Adrenal gland (tissue), 12 donors: ENCODE measurements around the gene TWIST2. TPM values are rescaled to one million over a fixed set of nuclear protein-coding genes. Genes with fewer than 3 reads are reported as not detected.

Experiments used
- DNase-seq, 7 donors: peaks; one replicate each; pipeline ENCODE4 v3.0.0-alpha.2; 2019 to 2020
- H3K27ac ChIP-seq, 5 donors: fragments of 200-600 bp; sonication (generic) in 4 of 5; 1 replicate in 3 of 5; 2 replicates in 2 of 5; pipeline versions ENCODE4 v1.5.1 to v1.8.0; 2016 to 2020; ENCODE audit warnings: mild to moderate bottlenecking in 1 of 5
- H3K27me3 ChIP-seq: fragments of 200-600 bp; 2 replicates; pipeline ENCODE4 v1.8.0; 2021
- H3K36me3 ChIP-seq, 2 donors: fragments of 200-600 bp; replicated peaks in 1 of 2; 1 replicate in 1 of 2; 2 replicates in 1 of 2; pipeline versions ENCODE4 v1.5.1 to v1.8.0; 2018 to 2022
- H3K4me1 ChIP-seq, 2 donors: fragments of 200-600 bp; replicated peaks in 1 of 2; 1 replicate in 1 of 2; 2 replicates in 1 of 2; pipeline versions ENCODE4 v1.5.1 to v1.8.0; 2018 to 2021
- H3K4me3 ChIP-seq, 4 donors: fragments of 200-600 bp; sonication (generic) in 3 of 4; one replicate each; pipeline ENCODE4 v1.5.1; 2016 to 2018
- H3K9me3 ChIP-seq, 3 donors: fragments of 200-600 bp; sonication (generic) in 1 of 3; replicated peaks in 1 of 3; 1 replicate in 2 of 3; 2 replicates in 1 of 3; pipeline versions ENCODE4 v1.5.1 to v1.8.0; 2016 to 2021
- POLR2A ChIP-seq, 2 donors: fragments of 450-650 bp; IDR thresholded peaks; one replicate each; pipeline ENCODE4 v1.6.1; 2017; ENCODE audit warnings: antibody characterized with exemption in 2 of 2, mild to moderate bottlenecking in 2 of 2, moderate library complexity in 1 of 2
- WGBS, 4 donors: extraction: QIAGEN DNeasy Blood & Tissue Kit in 2 of 4; methylation state at CpG; one replicate each; pipeline versions ENCODE4 v1.1.5 to v1.1.7; 2013 to 2017; 5-methylcytosine and 5-hydroxymethylcytosine counted together
- intact Hi-C, 2 donors: fragments of 100-400 bp; cut with DNase I; formaldehyde crosslinking; loops; one replicate each; pipeline versions ENCODE4 v1.14.1 to v1.15.0; 2022 to 2023
- polyA plus RNA-seq, 3 donors: library from polyadenylated mRNA; stranded (reverse); fragments of 200-250 nt in 2 of 3; fragments of 350-450 nt in 1 of 3; fragmentation: Illumina TruSeq in 1 of 3; extraction: RNeasy Lipid Tissue Mini Kit (QIAGEN cat#74804) in 1 of 3; gene quantifications; one replicate each; pipeline ENCODE4 v1.2.3, GENCODE V29; 2013 to 2014
- total RNA-seq, 9 donors: library from RNA; depleted of rRNA in 4 of 9; stranded (reverse); fragments of >200 nt in 4 of 9; fragments of 120-200 nt in 1 of 9; fragmentation: NEBNext Ultra II Directional in 1 of 9; extraction: Animal tissue kit (Norgen Biotek cat#: 25700) in 1 of 9; gene quantifications; one replicate each; pipeline versions ENCODE4 v1.1.0 to v1.2.4, GENCODE V29; 2013 to 2023
- TF ChIP-seq, protein P1 (sequence below), 6 experiments: fragments of 450-650 bp in 4 of 6; fragments of 200-600 bp in 2 of 6; sonication (generic) in 1 of 6; IDR thresholded peaks; 1 replicate in 5 of 6; 2 replicates in 1 of 6; pipeline versions ENCODE4 v1.5.1 to v1.8.0; 2016 to 2021; ENCODE audit warnings: antibody characterized with exemption in 6 of 6, mild to moderate bottlenecking in 2 of 6, moderate library complexity in 1 of 6
- donor health status: healthy with polysubstance abuse.
- donor health status: Bipolar disorder and iron deficiency.
- donor health status: DM: yes; HTN: yes; CAD: no.
- donor health status: DM: no; HTN: no; CAD: no.
- donor health status: DM: no; HTN: no; CAD: no.
- donor health status: DM: yes; HTN: yes; CAD: no.

Gene TWIST2
- total and polyA plus RNA-seq, 12 donors: 1.0 to 20.5 (median 6.0) TPM

DNA sequence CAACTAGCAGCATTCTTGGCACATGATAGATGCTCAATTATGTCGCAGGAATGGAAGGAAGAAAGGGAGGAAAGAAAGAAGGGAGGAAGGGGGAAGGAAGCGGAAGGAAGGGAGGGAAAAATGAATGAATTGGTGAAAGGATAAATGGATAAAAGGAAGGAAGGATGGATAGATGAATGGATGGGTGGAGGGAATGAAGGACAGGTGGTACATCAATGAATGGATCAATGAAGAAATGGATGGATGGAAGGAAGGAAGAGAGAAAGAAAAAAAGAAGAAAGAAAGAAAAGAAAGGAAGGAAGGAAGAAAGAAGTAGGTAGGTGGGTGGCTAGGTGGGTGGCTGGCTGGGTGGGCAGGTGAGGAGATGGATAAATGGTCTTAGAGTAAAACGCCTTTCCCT lies 56.8 kb downstream of the TWIST2 start:
- H3K4me3 ChIP-seq: no peak overlapping the region
- no peaks in the 10 kb centered on the region for H3K36me3 ChIP-seq
- DNase-seq: no peak
- no peak overlapping the region for H3K27ac ChIP-seq
- TF ChIP-seq, protein P1, sequence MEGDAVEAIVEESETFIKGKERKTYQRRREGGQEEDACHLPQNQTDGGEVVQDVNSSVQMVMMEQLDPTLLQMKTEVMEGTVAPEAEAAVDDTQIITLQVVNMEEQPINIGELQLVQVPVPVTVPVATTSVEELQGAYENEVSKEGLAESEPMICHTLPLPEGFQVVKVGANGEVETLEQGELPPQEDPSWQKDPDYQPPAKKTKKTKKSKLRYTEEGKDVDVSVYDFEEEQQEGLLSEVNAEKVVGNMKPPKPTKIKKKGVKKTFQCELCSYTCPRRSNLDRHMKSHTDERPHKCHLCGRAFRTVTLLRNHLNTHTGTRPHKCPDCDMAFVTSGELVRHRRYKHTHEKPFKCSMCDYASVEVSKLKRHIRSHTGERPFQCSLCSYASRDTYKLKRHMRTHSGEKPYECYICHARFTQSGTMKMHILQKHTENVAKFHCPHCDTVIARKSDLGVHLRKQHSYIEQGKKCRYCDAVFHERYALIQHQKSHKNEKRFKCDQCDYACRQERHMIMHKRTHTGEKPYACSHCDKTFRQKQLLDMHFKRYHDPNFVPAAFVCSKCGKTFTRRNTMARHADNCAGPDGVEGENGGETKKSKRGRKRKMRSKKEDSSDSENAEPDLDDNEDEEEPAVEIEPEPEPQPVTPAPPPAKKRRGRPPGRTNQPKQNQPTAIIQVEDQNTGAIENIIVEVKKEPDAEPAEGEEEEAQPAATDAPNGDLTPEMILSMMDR (IDR thresholded peaks at IDR 0.05): no peak
- no peak for TF ChIP-seq POLR2A (IDR thresholded peaks at IDR 0.05)
- H3K9me3 ChIP-seq: no peaks in the 10 kb centered on the region
- H3K4me1 ChIP-seq: no peaks in the 10 kb centered on the region
- WGBS, 4 donors: 85 to 94% (median 89%) methylated on average over 3 of the region's 3 CpGs
- intact Hi-C loops: no loop called here
- no peaks in the 10 kb centered on the region for H3K27me3 ChIP-seq

DNA sequence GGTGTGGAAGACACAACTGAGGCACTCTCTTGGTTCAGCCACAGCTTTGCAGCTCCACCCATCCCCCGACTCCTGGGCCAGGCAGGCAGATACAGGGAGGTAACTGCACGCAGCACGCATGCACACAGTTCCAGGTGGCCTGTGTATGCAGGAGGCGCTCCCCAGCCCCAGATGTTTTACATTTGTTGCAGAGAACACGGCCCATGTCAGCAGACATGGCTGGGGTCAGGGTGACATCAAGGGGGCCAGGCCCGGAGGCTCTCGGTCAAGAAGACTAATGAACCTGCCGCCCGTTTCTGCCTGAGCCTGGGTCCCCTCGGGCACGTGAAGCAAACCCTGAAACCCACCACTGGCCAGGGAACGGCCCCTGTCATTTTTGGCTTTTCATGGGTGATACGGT lies 57.3 kb downstream of the TWIST2 start:
- WGBS, 4 donors: 71 to 92% (median 75%) methylated on average over 10 to 13 of the region's 13 CpGs
- intact Hi-C loops: no loop called here
- no peaks in the 10 kb centered on the region for H3K27me3 ChIP-seq
- TF ChIP-seq, protein P1 (IDR thresholded peaks at IDR 0.05): no peak
- no peak for TF ChIP-seq POLR2A (IDR thresholded peaks at IDR 0.05)
- no peaks in the 10 kb centered on the region for H3K4me1 ChIP-seq
- H3K36me3 ChIP-seq: no peaks in the 10 kb centered on the region
- no peak for DNase-seq
- H3K27ac ChIP-seq: no peak overlapping the region
- no peak overlapping the region for H3K4me3 ChIP-seq
- H3K9me3 ChIP-seq: no peaks in the 10 kb centered on the region

DNA sequence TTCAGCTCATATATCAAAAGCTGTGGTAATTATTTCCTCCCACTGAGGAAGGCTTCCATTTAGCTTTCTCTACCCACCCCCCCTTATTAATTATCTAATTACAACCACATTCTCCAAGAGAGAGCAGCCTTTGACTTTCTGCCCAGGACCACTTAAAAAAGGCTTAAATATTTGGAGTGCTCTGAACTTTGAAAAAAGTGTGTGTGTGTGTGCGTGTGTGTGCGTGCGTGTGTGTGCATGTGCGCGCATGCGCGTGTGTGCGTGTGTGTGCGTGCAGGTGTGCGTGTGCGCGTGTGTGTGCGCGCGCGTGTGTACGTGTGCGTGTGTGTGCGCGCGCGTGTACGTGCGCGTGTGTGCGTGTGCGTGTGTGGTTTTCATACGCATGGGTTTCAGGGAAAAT lies 57.8 kb downstream of the TWIST2 start:
- Histone ChIP-seq H3K4me1 (no peaks in the 10 kb centered on the region), H3K27me3 (no peaks in the 10 kb centered on the region), H3K9me3 (no peaks in the 10 kb centered on the region), H3K4me3 (no peak overlapping the region), H3K36me3 (no peaks in the 10 kb centered on the region), H3K27ac (no peak overlapping the region)
- intact Hi-C loops: no loop called here
- 67 to 89% (median 88%) methylated on average over 28 of the region's 28 CpGs for WGBS, 4 donors
- DNase-seq: no peak
- no peak for TF ChIP-seq POLR2A (IDR thresholded peaks at IDR 0.05)
- TF ChIP-seq, protein P1 (IDR thresholded peaks at IDR 0.05): no peak

DNA sequence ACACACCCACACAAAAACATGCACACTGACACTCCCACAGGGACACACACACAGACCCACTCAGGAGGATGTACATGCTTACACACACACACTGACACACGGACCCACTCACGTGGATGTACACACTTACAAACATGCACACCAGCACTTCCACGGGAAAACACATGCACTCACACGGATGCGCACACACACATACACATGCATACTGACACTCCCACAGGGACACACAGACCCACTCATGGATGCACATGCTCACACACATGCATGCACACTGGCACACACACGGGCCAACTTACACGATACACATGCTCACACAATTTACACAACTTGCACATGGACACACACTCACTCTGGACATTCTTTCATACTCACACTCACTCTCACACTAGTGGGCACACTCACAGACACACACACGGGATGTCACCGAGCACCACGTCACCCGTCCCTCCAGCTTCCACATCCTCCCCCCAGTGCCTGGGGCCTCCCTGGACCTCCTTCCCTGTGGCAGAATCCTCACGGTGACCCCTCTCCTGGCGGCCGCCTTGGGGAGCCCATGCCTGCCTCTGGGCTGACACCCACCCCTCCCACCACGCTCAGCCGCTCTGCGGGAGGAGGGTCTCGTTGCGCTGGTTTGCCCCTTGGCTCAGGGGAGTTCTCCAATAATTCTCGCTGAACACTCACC lies 58.5 kb downstream of the TWIST2 start:
- H3K27me3 ChIP-seq: no peaks in the 10 kb centered on the region
- 83 to 86% (median 85%) methylated on average over 14 to 20 of the region's 20 CpGs for WGBS, 4 donors
- H3K9me3 ChIP-seq: no peaks in the 10 kb centered on the region
- intact Hi-C loops: no loop called here
- TF ChIP-seq, protein P1 (IDR thresholded peaks at IDR 0.05): no peak
- no peak for TF ChIP-seq POLR2A (IDR thresholded peaks at IDR 0.05)
- no peaks in the 10 kb centered on the region for H3K4me1 ChIP-seq
- no peak overlapping the region for H3K27ac ChIP-seq
- no peaks in the 10 kb centered on the region for H3K36me3 ChIP-seq
- no peak for DNase-seq
- H3K4me3 ChIP-seq: no peak overlapping the region
